Cardiac fibroblast (primary cell): ENCODE measurements around the gene RPL22L1.
A peak's percentile ranks its signal among the peaks of the same experiment; 100 is the strongest.

Source experiments
- DNase-seq, 2 donors: peaks; one replicate each; pipeline versions ENCODE4 v3.0.0 to v3.0.0-alpha.2; 2010; ENCODE audit warnings: low read depth in 2 of 2
- H3K4me3 ChIP-seq, 2 donors: replicated peaks in 1 of 2; 1 replicate in 1 of 2; 2 replicates in 1 of 2; pipeline ENCODE4 v1.5.1; 2011; ENCODE audit warnings: low read depth in 2 of 2, low read length in 2 of 2, mild to moderate bottlenecking in 2 of 2, moderate library complexity in 1 of 2
- CTCF ChIP-seq: IDR thresholded peaks from one replicate; pipeline ENCODE4 v1.5.1; 2011; ENCODE audit warnings: low read depth, mild to moderate bottlenecking, low read length, inconsistent platforms

Gene RPL22L1

DNA sequence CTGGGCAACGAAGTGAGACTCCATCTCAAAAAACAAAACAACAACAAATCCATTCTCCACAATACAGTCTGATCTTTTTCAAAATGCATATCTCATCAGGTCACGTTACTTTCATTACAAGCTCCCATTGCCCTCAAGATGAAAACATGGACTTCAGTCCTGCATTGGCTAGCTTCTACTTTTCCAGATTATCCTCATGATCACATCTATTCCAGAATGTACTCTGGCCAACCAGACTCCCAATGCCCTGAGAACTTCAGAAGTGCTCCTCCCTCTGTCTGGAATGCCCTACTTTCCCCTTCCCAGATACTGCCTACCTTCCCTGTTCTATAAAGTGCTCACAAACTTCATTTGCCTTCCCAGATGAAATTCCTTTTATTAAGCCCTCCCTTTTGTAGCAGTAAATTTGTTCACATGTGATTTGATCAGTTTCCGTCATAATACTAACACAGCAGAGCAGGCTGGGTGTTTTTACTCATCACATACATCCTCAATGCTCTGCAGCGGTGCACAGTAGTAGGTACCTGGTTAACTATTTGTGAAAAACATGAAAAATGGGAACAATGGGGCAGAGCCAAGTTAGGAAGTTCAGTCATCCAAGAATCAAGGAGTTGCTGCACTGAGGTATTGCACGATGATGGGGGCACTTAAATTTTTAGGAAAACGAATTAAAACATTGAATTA is 5.3 kb downstream of the RPL22L1 start:
- peak in 1 of 2 donors; percentile 14 for DNase-seq
- TF ChIP-seq CTCF = no peak
- no peak overlapping the region for H3K4me3 ChIP-seq

DNA sequence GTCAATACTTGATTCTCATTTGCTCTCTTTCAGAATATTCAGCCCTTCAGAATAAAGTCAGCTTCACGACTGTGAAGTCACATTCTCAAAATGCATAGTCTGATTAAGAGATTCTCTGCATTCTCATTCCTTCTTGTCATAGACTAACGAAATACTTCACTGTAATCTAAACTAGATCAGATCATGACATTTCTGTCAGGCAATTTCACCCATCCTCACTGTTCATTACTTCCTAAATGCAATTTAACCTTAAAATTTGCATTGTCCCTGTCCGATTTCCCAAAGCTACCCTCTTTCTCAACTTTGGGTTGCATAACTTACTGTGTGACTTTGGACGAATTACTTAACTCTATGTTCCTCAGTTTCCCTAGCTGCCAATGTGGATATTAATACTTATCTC is 6.2 kb downstream of the RPL22L1 start:
- no peak for DNase-seq
- no peak for TF ChIP-seq CTCF
- no peak overlapping the region for H3K4me3 ChIP-seq

GRCh38 chr3:170862618-170863374 is 7.2 kb downstream of the RPL22L1 start:
- peak; percentile 27 to 39 for DNase-seq

DNA sequence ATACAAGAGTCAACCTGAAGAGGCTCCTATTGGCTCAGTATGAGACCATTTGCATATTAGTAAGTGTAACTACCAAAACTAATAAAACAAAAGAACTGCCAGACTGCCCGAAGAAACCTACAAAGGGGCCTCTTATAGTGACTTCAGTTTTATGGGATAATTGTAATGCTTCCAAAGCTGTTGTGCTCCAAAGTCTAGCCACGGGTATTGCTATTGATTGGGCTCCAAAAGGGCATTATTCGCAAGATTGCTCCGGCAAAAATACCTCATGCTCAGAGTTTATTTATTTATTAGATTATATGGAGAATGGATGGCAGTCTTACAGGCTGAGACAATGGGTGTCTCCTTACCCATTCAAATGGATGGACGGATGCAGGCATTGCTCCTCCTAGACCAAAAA is 11.4 kb downstream of the RPL22L1 start:
- peak in 1 of 2 donors; percentile 33 for DNase-seq
- no peak for TF ChIP-seq CTCF
- no peak overlapping the region for H3K4me3 ChIP-seq

More at GRCh38 chr3:170862618-170863374, 7.2 kb downstream of the RPL22L1 start:
- TF ChIP-seq CTCF = no peak
- H3K4me3 ChIP-seq = no peak overlapping the region

- no peak overlapping the region for H3K4me3 ChIP-seq
- DNase-seq = no peak
These were observed 17.7 kb downstream of the RPL22L1 start for GRCh38 chr3:170852324-170852723.

DNA sequence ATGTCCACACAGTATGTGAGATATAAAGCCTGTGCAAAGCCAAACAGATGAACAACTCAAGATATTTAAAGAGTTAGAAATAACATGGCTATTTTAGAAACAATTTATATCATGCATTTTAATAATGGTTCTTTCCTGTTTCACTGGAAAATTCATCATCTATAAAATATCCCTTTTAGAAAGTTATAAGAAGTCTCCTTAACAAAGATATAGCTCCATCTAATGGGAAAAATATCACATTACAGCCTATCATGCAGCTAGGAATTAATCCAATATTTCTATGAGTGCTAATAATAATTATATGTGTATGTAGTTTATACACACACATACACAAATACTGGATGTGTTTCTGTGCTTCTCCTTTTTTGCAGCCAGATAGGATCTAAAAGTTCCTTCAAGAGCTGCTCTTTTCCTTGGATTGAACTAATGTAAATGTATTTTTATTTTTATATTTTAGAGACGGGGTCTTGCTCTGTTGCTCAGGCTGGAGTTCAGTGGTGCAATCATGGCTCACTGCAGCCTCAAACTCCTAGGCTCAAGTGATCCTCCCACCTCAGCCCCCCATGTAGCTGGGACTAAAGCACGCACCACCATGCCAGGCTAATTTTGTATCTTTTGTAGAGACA is 21.6 kb downstream of the RPL22L1 start:
- TF ChIP-seq CTCF = peak; percentile 36
- no peak overlapping the region for H3K4me3 ChIP-seq
- peak; percentile 54 to 55 for DNase-seq

More at GRCh38 chr3:170852324-170852723, 17.7 kb downstream of the RPL22L1 start:
- no peak for TF ChIP-seq CTCF
